LNCAP (cell line): ENCODE data around the gene SH3BP5L.

Experiments used
- TF ChIP-seq, protein P1 (sequence below): fragments of 450-650 bp; IDR thresholded peaks from 2 replicates; pipeline ENCODE4 v1.5.1; 2017; ENCODE audit warnings: mild to moderate bottlenecking

The SH3BP5L gene

DNA sequence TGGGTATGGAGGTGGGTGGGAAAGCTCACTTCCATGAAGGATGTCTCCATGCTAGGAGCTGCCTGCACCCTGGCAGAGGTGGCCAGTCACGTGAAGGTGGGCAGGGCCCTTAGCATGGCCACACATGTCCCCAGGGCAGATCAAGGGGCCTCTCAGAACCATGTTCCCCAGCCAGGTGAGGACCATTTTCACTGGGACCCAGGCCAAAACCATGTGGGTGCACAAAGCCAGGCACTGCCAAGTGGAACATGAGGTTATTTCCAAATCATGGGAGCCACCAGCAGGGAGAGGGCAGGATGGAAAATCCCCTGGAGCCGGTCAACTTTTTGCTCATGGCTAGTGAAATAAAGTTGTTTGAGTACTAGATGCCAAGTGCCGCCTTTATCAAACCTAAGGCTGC is 23.4 kb upstream of the SH3BP5L start:
- TF ChIP-seq, protein P1, sequence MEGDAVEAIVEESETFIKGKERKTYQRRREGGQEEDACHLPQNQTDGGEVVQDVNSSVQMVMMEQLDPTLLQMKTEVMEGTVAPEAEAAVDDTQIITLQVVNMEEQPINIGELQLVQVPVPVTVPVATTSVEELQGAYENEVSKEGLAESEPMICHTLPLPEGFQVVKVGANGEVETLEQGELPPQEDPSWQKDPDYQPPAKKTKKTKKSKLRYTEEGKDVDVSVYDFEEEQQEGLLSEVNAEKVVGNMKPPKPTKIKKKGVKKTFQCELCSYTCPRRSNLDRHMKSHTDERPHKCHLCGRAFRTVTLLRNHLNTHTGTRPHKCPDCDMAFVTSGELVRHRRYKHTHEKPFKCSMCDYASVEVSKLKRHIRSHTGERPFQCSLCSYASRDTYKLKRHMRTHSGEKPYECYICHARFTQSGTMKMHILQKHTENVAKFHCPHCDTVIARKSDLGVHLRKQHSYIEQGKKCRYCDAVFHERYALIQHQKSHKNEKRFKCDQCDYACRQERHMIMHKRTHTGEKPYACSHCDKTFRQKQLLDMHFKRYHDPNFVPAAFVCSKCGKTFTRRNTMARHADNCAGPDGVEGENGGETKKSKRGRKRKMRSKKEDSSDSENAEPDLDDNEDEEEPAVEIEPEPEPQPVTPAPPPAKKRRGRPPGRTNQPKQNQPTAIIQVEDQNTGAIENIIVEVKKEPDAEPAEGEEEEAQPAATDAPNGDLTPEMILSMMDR = no peak

DNA sequence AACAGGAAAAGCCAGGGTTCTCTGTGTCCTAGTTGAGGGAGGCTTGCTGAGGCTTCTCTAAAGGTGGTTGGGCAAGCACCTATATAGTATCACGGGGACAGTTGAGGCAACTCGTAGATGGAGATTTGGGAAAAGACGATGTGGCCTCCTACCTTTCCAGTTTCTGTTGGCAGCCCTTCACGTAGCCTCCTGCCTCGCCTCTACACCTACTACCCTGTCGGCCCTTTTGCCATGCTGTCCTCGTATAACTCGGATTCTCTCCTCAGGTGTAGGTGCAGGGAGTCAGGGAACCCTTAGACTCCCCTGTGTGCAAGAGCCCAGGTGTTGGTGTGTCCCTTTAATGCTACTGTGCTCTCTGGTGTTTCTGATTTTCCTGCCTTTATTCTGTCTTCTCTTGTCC is 22.9 kb upstream of the SH3BP5L start:
- TF ChIP-seq, protein P1 = no peak

DNA sequence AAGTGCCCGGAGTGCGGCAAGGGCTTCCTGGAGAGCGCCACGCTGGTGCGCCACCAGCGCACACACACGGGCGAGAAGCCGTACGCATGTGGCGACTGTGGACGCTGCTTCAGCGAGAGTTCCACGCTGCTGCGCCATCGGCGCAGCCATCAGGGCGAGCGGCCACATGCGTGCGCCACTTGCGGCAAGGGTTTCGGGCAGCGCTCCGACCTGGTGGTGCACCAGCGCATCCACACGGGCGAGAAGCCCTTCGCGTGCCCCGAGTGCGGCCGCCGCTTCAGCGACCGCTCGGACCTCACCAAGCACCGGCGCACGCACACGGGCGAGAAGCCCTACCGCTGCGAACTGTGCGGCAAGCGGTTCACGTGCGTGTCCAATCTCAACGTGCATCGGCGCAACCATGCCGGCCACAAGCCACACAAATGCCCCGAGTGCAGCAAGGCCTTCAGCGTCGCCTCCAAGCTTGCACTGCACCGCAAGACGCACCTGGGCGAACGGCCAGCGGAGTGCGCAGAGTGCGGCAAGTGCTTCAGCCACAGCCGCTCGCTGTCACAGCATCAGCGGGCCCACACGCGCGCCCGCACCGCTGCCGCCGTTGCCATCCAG is 22.3 kb upstream of the SH3BP5L start:
- TF ChIP-seq, protein P1 = no peak

DNA sequence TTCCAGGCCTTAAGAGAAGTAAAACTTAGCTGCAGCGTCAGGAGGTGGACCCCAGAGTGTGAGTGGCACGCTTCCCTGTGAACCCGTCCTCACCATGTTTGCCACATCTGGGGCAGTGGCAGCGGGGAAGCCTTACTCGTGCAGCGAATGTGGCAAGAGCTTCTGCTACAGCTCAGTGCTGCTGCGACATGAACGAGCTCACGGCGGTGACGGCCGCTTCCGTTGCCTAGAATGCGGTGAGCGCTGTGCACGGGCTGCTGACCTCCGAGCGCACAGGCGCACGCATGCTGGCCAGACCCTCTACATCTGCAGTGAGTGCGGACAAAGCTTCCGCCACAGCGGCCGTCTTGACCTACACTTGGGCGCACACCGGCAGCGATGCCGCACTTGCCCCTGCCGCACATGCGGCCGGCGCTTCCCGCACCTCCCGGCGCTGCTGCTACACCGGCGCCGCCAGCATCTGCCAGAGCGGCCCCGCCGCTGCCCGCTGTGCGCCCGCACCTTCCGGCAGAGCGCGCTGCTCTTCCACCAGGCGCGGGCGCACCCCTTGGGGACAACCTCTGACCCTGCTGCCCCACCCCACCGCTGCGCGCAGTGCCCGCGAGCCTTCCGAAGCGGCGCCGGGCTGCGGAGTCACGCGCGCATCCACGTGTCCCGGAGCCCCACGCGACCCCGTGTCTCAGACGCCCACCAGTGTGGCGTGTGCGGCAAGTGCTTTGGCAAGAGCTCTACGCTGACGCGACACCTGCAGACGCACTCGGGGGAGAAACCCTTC is 21.7 kb upstream of the SH3BP5L start:
- TF ChIP-seq, protein P1 = no peak

DNA sequence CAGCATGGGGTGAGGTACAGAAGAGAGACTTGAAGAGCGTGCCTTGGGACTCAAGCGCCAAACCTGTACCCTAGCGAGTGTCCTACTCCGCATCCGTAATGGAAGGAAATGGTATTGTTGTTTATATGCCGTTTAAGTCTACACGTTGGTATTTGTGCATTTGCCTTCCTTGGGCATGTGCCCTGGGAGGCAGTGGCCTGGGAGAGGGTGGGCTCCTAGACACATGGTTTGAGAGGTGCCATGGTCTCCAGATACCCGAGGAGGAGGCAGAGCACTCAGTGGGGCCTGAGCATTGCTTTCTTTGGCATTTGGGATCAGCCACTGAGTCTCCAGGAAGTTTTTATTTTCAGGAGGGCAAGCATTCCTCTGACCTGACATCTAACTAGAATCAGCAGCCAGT is 18.8 kb upstream of the SH3BP5L start:
- TF ChIP-seq, protein P1 = no peak

DNA sequence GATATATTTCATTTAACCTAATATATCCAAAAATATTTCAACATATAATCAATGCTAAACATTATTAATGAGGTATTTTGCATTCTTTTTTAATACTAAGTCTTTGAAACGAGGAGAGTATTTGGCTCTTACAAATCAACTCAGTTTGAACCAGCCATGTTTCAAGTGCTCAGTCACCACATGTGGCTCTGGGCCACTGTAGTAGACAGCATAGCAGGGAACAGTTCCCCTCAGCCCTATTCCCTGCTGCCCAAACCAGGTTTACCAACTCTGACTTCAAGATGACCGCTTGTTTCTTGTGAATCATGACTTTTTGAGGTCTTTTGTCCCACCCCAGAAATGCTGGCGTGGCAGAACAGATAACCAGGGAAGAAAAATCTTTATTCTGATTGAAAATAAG is 18.0 kb upstream of the SH3BP5L start:
- TF ChIP-seq, protein P1 = no peak

DNA sequence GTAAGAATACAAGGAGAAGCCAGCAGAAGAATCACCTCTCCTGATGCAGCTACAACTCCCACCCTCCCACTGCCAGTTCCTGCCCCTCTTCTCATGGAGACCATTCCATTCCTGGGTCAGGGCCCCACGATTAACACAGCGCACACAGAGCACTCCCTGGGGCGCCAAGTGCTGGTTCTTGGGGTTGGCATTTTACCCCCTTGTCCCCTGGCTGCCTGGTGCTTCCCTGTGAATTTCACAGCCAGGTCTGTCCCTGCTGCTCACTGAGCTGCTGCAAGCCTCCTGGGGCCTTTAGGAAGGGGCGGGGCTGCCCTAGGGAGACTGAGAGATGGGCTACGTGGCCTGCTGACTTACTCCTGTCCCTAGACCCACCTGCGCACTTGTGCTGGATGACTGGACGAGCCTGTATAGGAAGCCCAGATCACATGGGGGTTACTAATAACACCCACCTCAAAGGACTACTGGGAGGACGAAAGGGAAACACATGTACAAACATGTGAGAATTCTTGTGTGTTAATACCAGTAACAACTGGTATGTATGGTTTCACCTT is 17.1 kb upstream of the SH3BP5L start:
- TF ChIP-seq, protein P1 = no peak
